Transverse colon (tissue), 4 donors: ENCODE measurements around the gene BMPER. TPM values are rescaled to one million over a fixed set of nuclear protein-coding genes. Genes with fewer than 3 reads are reported as not detected.

Experiments
- DNase-seq: peaks from one replicate; pipeline ENCODE4 v3.0.0-alpha.2; 2019
- H3K27ac ChIP-seq, 4 donors: fragments of 200-600 bp; sonication (generic); 2 replicates each; pipeline ENCODE4 v1.5.1; 2016 to 2018; ENCODE audit warnings: inconsistent platforms in 4 of 4
- H3K27me3 ChIP-seq: fragments of 200-600 bp; sonication (generic); 2 replicates; pipeline ENCODE4 v1.5.1; 2017; ENCODE audit warnings: inconsistent platforms
- H3K36me3 ChIP-seq, 4 donors: fragments of 200-600 bp; sonication (generic); 2 replicates each; pipeline ENCODE4 v1.5.1; 2017 to 2019; ENCODE audit warnings: inconsistent platforms in 4 of 4
- H3K4me1 ChIP-seq, 4 donors: fragments of 200-600 bp; sonication (generic); 2 replicates each; pipeline ENCODE4 v1.5.1; 2017 to 2020; ENCODE audit warnings: inconsistent platforms in 4 of 4
- H3K4me3 ChIP-seq, 4 donors: fragments of 200-600 bp; sonication (generic); 1 replicate in 1 of 4; 2 replicates in 3 of 4; pipeline versions ENCODE4 v1.5.1 to v1.6.1; 2017 to 2019; ENCODE audit warnings: inconsistent platforms in 4 of 4
- H3K9me3 ChIP-seq, 2 donors: fragments of 200-600 bp; sonication (generic); 2 replicates each; pipeline ENCODE4 v1.5.1; 2017 to 2019; ENCODE audit warnings: inconsistent platforms in 2 of 2
- CTCF ChIP-seq, 5 experiments: fragments of 200-600 bp in 3 of 5; fragments of 450-650 bp in 2 of 5; sonication (generic) in 3 of 5; IDR thresholded peaks; 1 replicate in 2 of 5; 2 replicates in 3 of 5; pipeline ENCODE4 v1.5.1; 2016 to 2017; ENCODE audit warnings: antibody characterized with exemption in 5 of 5, inconsistent platforms in 3 of 5, mild to moderate bottlenecking in 2 of 5, moderate library complexity in 1 of 5
- EP300 ChIP-seq: sonication (generic); formaldehyde crosslinking; IDR thresholded peaks from one replicate; pipeline ENCODE4 v1.6.1; 2017; ENCODE audit warnings: antibody characterized with exemption, low read depth
- POLR2A ChIP-seq: fragments of 450-650 bp; IDR thresholded peaks from one replicate; pipeline ENCODE4 v1.6.1; 2016; ENCODE audit warnings: antibody characterized with exemption, mild to moderate bottlenecking, moderate library complexity
- POLR2AphosphoS5 ChIP-seq, 3 donors: sonication (generic); formaldehyde crosslinking; IDR thresholded peaks; one replicate each; pipeline ENCODE4 v1.6.1; 2016; ENCODE audit warnings: antibody characterized with exemption in 3 of 3
- WGBS, 2 donors: methylation state at CpG; one replicate each; pipeline ENCODE4 v1.1.5; 2018; ENCODE audit warnings: low coverage in 1 of 2; 5-methylcytosine and 5-hydroxymethylcytosine counted together
- in situ Hi-C, 4 donors: fragments of 200-750 bp; cut with MboI; loops; one replicate each; pipeline versions ENCODE4 v1.15.0 to v1.15.1; 2017; ENCODE audit warnings: low sequenced_read_pairs in 3 of 4, low pct_ligation_motif_present in 1 of 4, low pct_unique_long_range_greater_than_20kb in 1 of 4
- intact Hi-C: fragments of 100-400 bp; cut with DNase I; formaldehyde crosslinking; loops from one replicate; pipeline ENCODE4 v1.15.1; 2023; ENCODE audit warnings: low total_unique reads
- total RNA-seq, 4 donors: library from RNA; depleted of rRNA; stranded (reverse); fragments of >200 nt; gene quantifications; one replicate each; pipeline ENCODE4 v1.1.0, GENCODE V29; 2016

BMPER gene
- total RNA-seq, 4 donors from 2014 or later = 1.00 to 2.5 (median 1.8) TPM

DNA sequence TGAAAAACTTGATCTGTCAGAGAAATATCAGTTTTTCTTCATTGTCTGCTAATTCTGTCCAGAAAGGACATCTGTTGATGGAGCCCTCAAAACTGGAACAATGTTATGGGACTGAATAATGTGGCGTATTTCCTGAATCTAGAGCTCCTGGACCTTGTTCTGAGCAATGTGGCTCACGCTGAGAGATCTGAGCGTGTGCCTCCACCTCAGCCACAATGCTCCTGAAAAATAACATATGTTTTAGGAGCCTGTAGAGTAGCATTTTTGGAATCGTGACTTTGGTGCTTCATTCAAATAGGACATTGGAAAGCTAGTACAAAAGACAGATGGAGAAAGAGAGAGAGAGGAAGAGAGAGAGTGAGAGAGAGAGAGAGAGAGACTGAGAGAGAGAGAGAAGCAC lies 110.3 kb downstream of the BMPER start:
- WGBS, 2 donors = 86 to 92% methylated on average over 1 to 4 of the region's 4 CpGs
- H3K27me3 ChIP-seq = no peaks in the 10 kb centered on the region
- no peak for DNase-seq
- in situ Hi-C loops (no loop called here), intact Hi-C loops (no loop called here)
- H3K4me1 ChIP-seq = no peaks in the 10 kb centered on the region
- no peaks in the 10 kb centered on the region for H3K36me3 ChIP-seq
- TF ChIP-seq EP300 (no peak), POLR2A (no peak), POLR2AphosphoS5 (IDR thresholded peaks at IDR 0.05) (no peak), CTCF (IDR thresholded peaks at IDR 0.05) (no peak)
- H3K27ac ChIP-seq = no peak overlapping the region
- no peaks in the 10 kb centered on the region for H3K9me3 ChIP-seq
- H3K4me3 ChIP-seq = no peak overlapping the region

DNA sequence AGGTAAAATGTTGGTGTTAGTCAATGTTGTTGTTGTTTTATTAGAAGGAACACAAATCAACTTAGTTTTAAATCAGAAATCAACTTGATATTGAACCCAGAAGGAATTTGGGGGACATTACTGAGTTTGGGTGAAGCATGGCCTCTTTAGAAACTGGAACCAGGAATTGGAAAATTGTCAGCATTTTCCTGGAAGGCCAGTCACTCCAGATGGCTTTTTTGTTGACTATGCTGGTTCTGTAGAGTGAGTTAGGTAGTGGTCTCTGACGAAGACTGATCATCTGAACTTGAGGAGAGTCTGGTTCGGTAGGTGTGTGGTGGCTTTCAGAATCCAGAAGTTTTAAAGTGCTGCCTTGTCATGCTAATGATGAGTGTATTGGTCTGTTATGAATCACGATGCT lies 111.5 kb downstream of the BMPER start:
- DNase-seq = no peak
- intact Hi-C loops = no loop called here
- WGBS, 2 donors = 92 to 97% methylated on average over 3 of the region's 3 CpGs
- no peak overlapping the region for H3K4me3 ChIP-seq
- H3K4me1 ChIP-seq = no peaks in the 10 kb centered on the region
- TF ChIP-seq POLR2A (no peak), POLR2AphosphoS5 (IDR thresholded peaks at IDR 0.05) (no peak), CTCF (IDR thresholded peaks at IDR 0.05) (no peak), EP300 (no peak)
- no peaks in the 10 kb centered on the region for H3K36me3 ChIP-seq
- H3K27me3 ChIP-seq = no peaks in the 10 kb centered on the region
- no peak overlapping the region for H3K27ac ChIP-seq
- in situ Hi-C loops = no loop called here
- H3K9me3 ChIP-seq = no peaks in the 10 kb centered on the region

DNA sequence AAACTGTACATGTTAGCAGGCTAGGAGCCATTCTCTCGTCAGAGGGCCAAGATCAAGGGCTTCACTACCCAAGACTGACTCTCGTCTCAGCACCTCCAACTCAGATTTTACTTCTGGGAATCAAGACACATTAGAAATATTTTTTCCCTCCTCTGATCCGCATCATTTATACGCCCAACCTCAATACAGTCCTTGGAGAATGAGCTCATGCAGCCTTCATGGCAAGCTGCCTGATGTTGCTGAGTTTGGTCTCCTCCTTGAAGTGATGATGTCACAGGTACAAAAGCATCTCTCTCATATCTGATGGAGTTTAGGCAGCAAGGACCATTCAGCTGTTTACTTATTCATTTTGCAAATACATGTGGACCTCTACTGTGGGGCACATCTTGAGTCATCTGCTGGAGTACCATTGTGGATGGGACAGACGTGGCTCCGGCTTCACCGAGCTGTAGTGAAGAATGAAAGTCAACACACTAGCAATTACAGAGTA lies 114.0 kb downstream of the BMPER start:
- Histone ChIP-seq H3K4me3 (no peak overlapping the region), H3K36me3 (no peaks in the 10 kb centered on the region), H3K9me3 (no peaks in the 10 kb centered on the region), H3K27me3 (no peaks in the 10 kb centered on the region), H3K4me1 (no peaks in the 10 kb centered on the region), H3K27ac (no peak overlapping the region)
- 90 to 95% methylated on average over 5 to 7 of the region's 7 CpGs for WGBS, 2 donors
- in situ Hi-C loops = no loop called here
- no peak for TF ChIP-seq POLR2AphosphoS5 (IDR thresholded peaks at IDR 0.05)
- TF ChIP-seq CTCF (IDR thresholded peaks at IDR 0.05) = no peak
- DNase-seq = no peak
- intact Hi-C loops = no loop called here

DNA sequence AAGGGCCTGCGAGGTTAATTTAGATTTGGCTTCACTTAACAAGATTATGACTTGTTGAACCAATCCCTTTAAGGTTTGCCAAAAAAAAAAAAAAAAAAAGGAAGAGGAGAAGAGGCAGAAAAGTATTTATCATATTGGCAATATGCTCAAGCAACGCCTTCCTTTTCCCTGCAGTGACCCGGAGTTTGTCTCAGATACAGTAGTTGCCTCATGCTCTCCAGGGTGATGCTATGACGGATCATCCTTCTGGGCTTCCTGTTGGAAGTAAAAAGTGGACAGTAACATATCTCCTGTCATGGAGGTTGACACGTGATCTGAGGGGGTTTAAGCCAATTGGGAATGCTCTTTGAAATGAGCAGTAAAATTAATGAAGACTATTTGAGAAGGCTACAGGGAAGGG lies 117.3 kb downstream of the BMPER start:
- no peaks in the 10 kb centered on the region for H3K27me3 ChIP-seq
- no peak for TF ChIP-seq POLR2AphosphoS5 (IDR thresholded peaks at IDR 0.05)
- no peak for TF ChIP-seq EP300
- no peak for TF ChIP-seq POLR2A
- TF ChIP-seq CTCF (IDR thresholded peaks at IDR 0.05) = no peak
- 72 to 87% methylated on average over 5 of the region's 5 CpGs for WGBS, 2 donors
- no peak for DNase-seq
- no peak overlapping the region for H3K4me3 ChIP-seq
- no peaks in the 10 kb centered on the region for H3K4me1 ChIP-seq
- no peaks in the 10 kb centered on the region for H3K9me3 ChIP-seq
- H3K27ac ChIP-seq = no peak overlapping the region
- intact Hi-C loops (no loop called here), in situ Hi-C loops (no loop called here)
- H3K36me3 ChIP-seq = no peaks in the 10 kb centered on the region
